GM10266 (cell line): ENCODE measurements around the gene FARP1.

Source experiments
- DNase-seq: peaks from one replicate; pipeline ENCODE4 v3.0.0; 2012; ENCODE audit errors: extremely low spot score
- CTCF ChIP-seq: IDR thresholded peaks from 2 replicates; pipeline ENCODE4 v1.5.1; 2012; ENCODE audit warnings: mild to moderate bottlenecking, low read depth; ENCODE audit not compliant: control insufficient read depth, insufficient read depth; ENCODE audit errors: missing control alignments

The FARP1 gene

GRCh38 chr13:98471934-98472333, 329.0 kb downstream of the FARP1 start:
- DNase-seq = no peak
- TF ChIP-seq CTCF = no peak

- no peak for TF ChIP-seq CTCF
- no peak for DNase-seq
Observed at GRCh38 chr13:98473135-98473787, 330.4 kb downstream of the FARP1 start.

- no peak for DNase-seq
- TF ChIP-seq CTCF = no peak
Observed at GRCh38 chr13:98473788-98474144, 330.9 kb downstream of the FARP1 start.

GRCh38 chr13:98474292-98474691, 331.4 kb downstream of the FARP1 start:
- DNase-seq = no peak
- no peak for TF ChIP-seq CTCF

- no peak for TF ChIP-seq CTCF
- no peak for DNase-seq
Observed at GRCh38 chr13:98474761-98475160, 331.9 kb downstream of the FARP1 start.

GRCh38 chr13:98475522-98475921, 332.6 kb downstream of the FARP1 start:
- no peak for TF ChIP-seq CTCF
- no peak for DNase-seq

GRCh38 chr13:98476106-98476505, 333.2 kb downstream of the FARP1 start:
- DNase-seq = peak; percentile 73
- no peak for TF ChIP-seq CTCF
